Urinary bladder (tissue), 2 donors: ENCODE results near the gene PEX7. TPM values are rescaled to one million over a fixed set of nuclear protein-coding genes. Genes with fewer than 3 reads are reported as not detected.

Experiments used
- polyA plus RNA-seq: library from polyadenylated mRNA; stranded (reverse); fragments of 200-250 nt; gene quantifications from one replicate; pipeline ENCODE4 v1.2.3, GENCODE V29; 2013
- small RNA-seq: library from RNA; depleted of rRNA; stranded (forward); fragments of <200 nt; gene quantifications from one replicate; pipeline ENCODE3, GENCODE V24; 2014
- total RNA-seq: library from RNA; depleted of rRNA; stranded (reverse); fragments of >200 nt; gene quantifications from one replicate; pipeline ENCODE4 v1.2.3, GENCODE V29; 2014
- donor health status: healthy.

The PEX7 gene
- total and polyA plus RNA-seq, 2 donors: 8.6 to 9.2 TPM

Small RNAs within 50 kb of the gene (small RNA-seq; reads per million reads assigned to genes)
- gene RF00019: not detected
- gene RF00443: not detected

Other genes with a start within 250 kb of the PEX7 start
- 19.4 TPM for gene MAP3K5, start 30.1 kb upstream of the PEX7 start, total RNA-seq
- gene MAP3K5, start 30.1 kb upstream of the PEX7 start, polyA plus RNA-seq: 11.3 TPM
- gene SLC35D3, start 99.7 kb downstream of the PEX7 start, total RNA-seq: 0.16 TPM
- gene SLC35D3, start 99.7 kb downstream of the PEX7 start, polyA plus RNA-seq: 0.09 TPM
- gene IL20RA, start 222.4 kb downstream of the PEX7 start, total RNA-seq: 4.4 TPM
- 2.1 TPM for gene IL20RA, start 222.4 kb downstream of the PEX7 start, polyA plus RNA-seq